NT2/D1 (cell line): Measurements from ENCODE around the gene PYDC1.

Experiments
- SUZ12 ChIP-seq: IDR thresholded peaks from 2 replicates; pipeline ENCODE4 v1.6.1; 2011; ENCODE audit not compliant: insufficient read length, insufficient read depth; ENCODE audit errors: extremely low read depth
- YY1 ChIP-seq: IDR thresholded peaks from 2 replicates; pipeline ENCODE4 v1.6.1; 2011; ENCODE audit not compliant: insufficient read length, insufficient read depth
- ZNF274 ChIP-seq: IDR thresholded peaks from 2 replicates; pipeline ENCODE4 v1.6.1; 2011; ENCODE audit warnings: mild to moderate bottlenecking, low read depth, low read length

- TF ChIP-seq YY1 (no peak), ZNF274 (no peak), SUZ12 (no peak)
Measured at GRCh38 chr16:31258366-31258765, 41.4 kb upstream of the PYDC1 start.
